K562 (cell line): ENCODE measurements around the gene ERAP2. TPM values are rescaled to one million over a fixed set of nuclear protein-coding genes. Genes with fewer than 3 reads are reported as not detected.

Experiments
- ARID1B ChIP-seq: fragments of 450-650 bp; IDR thresholded peaks from 2 replicates; pipeline ENCODE4 v1.6.1; 2016; ENCODE audit warnings: antibody characterized with exemption, mild to moderate bottlenecking, inconsistent platforms
- ARNT ChIP-seq, 2 experiments: fragments of 450-650 bp; IDR thresholded peaks; 2 replicates each; pipeline ENCODE4 v1.6.1; 2016; ENCODE audit warnings: mild to moderate bottlenecking in 1 of 2
- CBFA2T2 ChIP-seq: fragments of 450-650 bp; conservative IDR thresholded peaks from 2 replicates; pipeline ENCODE4 v1.6.1; 2017; ENCODE audit warnings: mild to moderate bottlenecking
- DPF2 ChIP-seq: fragments of 450-650 bp; IDR thresholded peaks from 2 replicates; pipeline ENCODE4 v1.6.1; 2016
- FOXK2 ChIP-seq, 2 experiments: fragments of 450-650 bp; IDR thresholded peaks in 1 of 2; conservative IDR thresholded peaks in 1 of 2; 2 replicates each; pipeline ENCODE4 v1.6.1; 2016; ENCODE audit warnings: low read depth in 2 of 2, mild to moderate bottlenecking in 1 of 2
- HDAC2 ChIP-seq: fragments of 450-650 bp; IDR thresholded peaks from 2 replicates; pipeline ENCODE4 v1.6.1; 2016; ENCODE audit warnings: mild to moderate bottlenecking
- HDGF ChIP-seq: fragments of 450-650 bp; IDR thresholded peaks from 2 replicates; pipeline ENCODE4 v1.6.1; 2016
- HLTF ChIP-seq: fragments of 450-650 bp; IDR thresholded peaks from 2 replicates; pipeline ENCODE4 v1.6.1; 2016
- KDM1A ChIP-seq, 2 experiments: fragments of 450-650 bp; IDR thresholded peaks; 2 replicates each; pipeline ENCODE4 v1.6.1; 2016; ENCODE audit warnings: mild to moderate bottlenecking in 2 of 2
- KLF16 ChIP-seq: IDR thresholded peaks from 2 replicates; pipeline ENCODE4 v1.6.1; 2016; ENCODE audit warnings: antibody characterized with exemption
- NCOR1 ChIP-seq: fragments of 450-650 bp; IDR thresholded peaks from 2 replicates; pipeline ENCODE4 v1.6.1; 2016; ENCODE audit warnings: mild to moderate bottlenecking, moderate library complexity
- NFRKB ChIP-seq: fragments of 450-650 bp; IDR thresholded peaks from 2 replicates; pipeline ENCODE4 v1.6.1; 2016; ENCODE audit warnings: low read depth
- NR2C1 ChIP-seq, 2 experiments: fragments of 450-650 bp; IDR thresholded peaks; 2 replicates each; pipeline ENCODE4 v1.6.1; 2017; ENCODE audit warnings: mild to moderate bottlenecking in 2 of 2, antibody characterized with exemption in 1 of 2, inconsistent platforms in 1 of 2, missing compliant biosample characterization in 1 of 2, missing genetic modification characterization in 1 of 2
- POLR2AphosphoS5 ChIP-seq: IDR thresholded peaks from 2 replicates; pipeline ENCODE4 v1.6.1; 2011; ENCODE audit warnings: mild to moderate bottlenecking, low read depth, low read length, moderate library complexity; ENCODE audit not compliant: control insufficient read depth, insufficient read depth
- PTBP1 ChIP-seq: fragments of 200-400 bp; formaldehyde crosslinking; IDR thresholded peaks from 2 replicates; pipeline ENCODE4 v1.6.1; 2017; ENCODE audit warnings: low read depth, low read length
- SMARCC2 ChIP-seq: fragments of 450-650 bp; IDR thresholded peaks from 2 replicates; pipeline ENCODE4 v1.6.1; 2017; ENCODE audit warnings: antibody characterized with exemption, moderate library complexity, mild to moderate bottlenecking, low read depth
- STAT5A ChIP-seq: IDR thresholded peaks from 2 replicates; pipeline ENCODE4 v1.6.1; 2012; ENCODE audit warnings: low read length, inconsistent platforms, borderline replicate concordance
- TCF3 ChIP-seq: sonication (generic); formaldehyde crosslinking; IDR thresholded peaks from 2 replicates; pipeline ENCODE4 v1.4.0; 2020; ENCODE audit warnings: mild to moderate bottlenecking, missing genetic modification reagents
- polyA plus RNA-seq, 8 experiments: library from polyadenylated mRNA; depleted of rRNA in 4 of 8; stranded (reverse) in 5 of 8; unstranded in 3 of 8; fragments of >200 nt; fragmentation: Nextera tagmentation in 2 of 8; fragmentation: Illumina TruSeq in 1 of 8; extraction: Ambion mirVana in 2 of 8; extraction: Trizol in 1 of 8; gene quantifications; 2 replicates each; pipeline versions ENCODE4 v1.2.1 to v1.2.3, GENCODE V29; 2011 to 2014; ENCODE audit warnings: inconsistent platforms in 1 of 8, missing spikeins in 1 of 8
- total RNA-seq, 7 experiments: library from RNA; depleted of rRNA in 6 of 7; stranded (reverse); fragments of >200 nt in 6 of 7; fragmentation: Illumina TruSeq in 2 of 7; extraction: Trizol in 2 of 7; gene quantifications; 2 replicates each; pipeline versions ENCODE4 v1.2.1 to v1.2.3, GENCODE V29; 2011 to 2021; ENCODE audit warnings: low replicate concordance in 1 of 7
- TF ChIP-seq, protein P1 (sequence below): sonication (generic); formaldehyde crosslinking; IDR thresholded peaks from 2 replicates; pipeline ENCODE4 v1.4.0; 2020; ENCODE audit warnings: mild to moderate bottlenecking, missing genetic modification reagents
- TF ChIP-seq, protein P2 (sequence below): fragments of 250-450 bp; sonication (Bioruptor Pico); IDR thresholded peaks from 2 replicates; pipeline ENCODE4 v1.8.0; 2022; ENCODE audit warnings: moderate library complexity, mild to moderate bottlenecking, inconsistent platforms
- TF ChIP-seq, protein P3 (sequence below): fragments of 450-650 bp; IDR thresholded peaks from 2 replicates; pipeline ENCODE4 v1.6.1; 2016
- TF ChIP-seq, protein P4 (sequence below): IDR thresholded peaks from 2 replicates; pipeline ENCODE4 v1.6.1; 2012; ENCODE audit warnings: low read depth, low read length, improper control_type of control experiment, borderline replicate concordance

The ERAP2 gene
- total and polyA plus RNA-seq, 9 of the 15 experiments (the other 6 are each of a cell fraction or from before 2014, with no cell fraction given) = 0.93 to 4.0 (median 2.1) TPM

DNA sequence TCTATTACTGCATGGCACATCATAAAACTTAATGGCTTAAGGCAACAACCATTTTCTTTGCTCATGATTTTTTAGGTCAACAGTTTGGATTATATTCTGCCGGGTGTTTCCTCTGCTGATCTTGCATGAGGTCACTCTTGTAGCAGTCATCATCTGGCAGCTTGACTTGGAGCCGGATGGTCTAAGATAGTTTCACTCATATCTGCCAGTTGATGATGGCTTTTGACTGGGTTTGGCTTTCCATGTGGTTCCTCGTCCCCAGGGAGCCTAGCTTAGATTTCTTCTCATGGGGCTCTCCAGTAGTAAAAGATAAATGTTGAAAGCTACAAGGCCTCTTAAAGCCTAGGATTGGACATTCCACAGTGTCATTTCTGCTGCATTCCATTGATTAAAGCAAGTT, 87.0 kb downstream of the ERAP2 start (continued):
- TF ChIP-seq, protein P1, sequence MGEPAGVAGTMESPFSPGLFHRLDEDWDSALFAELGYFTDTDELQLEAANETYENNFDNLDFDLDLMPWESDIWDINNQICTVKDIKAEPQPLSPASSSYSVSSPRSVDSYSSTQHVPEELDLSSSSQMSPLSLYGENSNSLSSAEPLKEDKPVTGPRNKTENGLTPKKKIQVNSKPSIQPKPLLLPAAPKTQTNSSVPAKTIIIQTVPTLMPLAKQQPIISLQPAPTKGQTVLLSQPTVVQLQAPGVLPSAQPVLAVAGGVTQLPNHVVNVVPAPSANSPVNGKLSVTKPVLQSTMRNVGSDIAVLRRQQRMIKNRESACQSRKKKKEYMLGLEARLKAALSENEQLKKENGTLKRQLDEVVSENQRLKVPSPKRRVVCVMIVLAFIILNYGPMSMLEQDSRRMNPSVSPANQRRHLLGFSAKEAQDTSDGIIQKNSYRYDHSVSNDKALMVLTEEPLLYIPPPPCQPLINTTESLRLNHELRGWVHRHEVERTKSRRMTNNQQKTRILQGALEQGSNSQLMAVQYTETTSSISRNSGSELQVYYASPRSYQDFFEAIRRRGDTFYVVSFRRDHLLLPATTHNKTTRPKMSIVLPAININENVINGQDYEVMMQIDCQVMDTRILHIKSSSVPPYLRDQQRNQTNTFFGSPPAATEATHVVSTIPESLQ (CRISPR knock-in tag) = no peak
- TF ChIP-seq CBFA2T2 = peak; percentile 77
- TF ChIP-seq HDGF = no peak
- no peak for TF ChIP-seq PTBP1
- peak; percentile 41; the same call in 1 of the 2 replicates for TF ChIP-seq HDAC2
- TF ChIP-seq NR2C1 (IDR thresholded peaks at IDR 0.05) = no peak
- TF ChIP-seq NR2C1 (tag; IDR thresholded peaks at IDR 0.05) = peak; percentile 28; the same call in 1 of the 2 replicates
- TF ChIP-seq, protein P2, sequence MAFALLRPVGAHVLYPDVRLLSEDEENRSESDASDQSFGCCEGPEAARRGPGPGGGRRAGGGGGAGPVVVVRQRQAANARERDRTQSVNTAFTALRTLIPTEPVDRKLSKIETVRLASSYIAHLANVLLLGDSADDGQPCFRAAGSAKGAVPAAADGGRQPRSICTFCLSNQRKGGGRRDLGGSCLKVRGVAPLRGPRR (CRISPR knock-in tag) = no peak
- peak; percentile 77 for TF ChIP-seq ARID1B
- TF ChIP-seq TCF3 (CRISPR knock-in tag) = peak; percentile 84
- no peak for TF ChIP-seq HLTF
- TF ChIP-seq, protein P3, sequence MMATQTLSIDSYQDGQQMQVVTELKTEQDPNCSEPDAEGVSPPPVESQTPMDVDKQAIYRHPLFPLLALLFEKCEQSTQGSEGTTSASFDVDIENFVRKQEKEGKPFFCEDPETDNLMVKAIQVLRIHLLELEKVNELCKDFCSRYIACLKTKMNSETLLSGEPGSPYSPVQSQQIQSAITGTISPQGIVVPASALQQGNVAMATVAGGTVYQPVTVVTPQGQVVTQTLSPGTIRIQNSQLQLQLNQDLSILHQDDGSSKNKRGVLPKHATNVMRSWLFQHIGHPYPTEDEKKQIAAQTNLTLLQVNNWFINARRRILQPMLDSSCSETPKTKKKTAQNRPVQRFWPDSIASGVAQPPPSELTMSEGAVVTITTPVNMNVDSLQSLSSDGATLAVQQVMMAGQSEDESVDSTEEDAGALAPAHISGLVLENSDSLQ = peak; percentile 71
- TF ChIP-seq ARNT (IDR thresholded peaks at IDR 0.05) = no peak
- peak; percentile 68 to 74 for TF ChIP-seq KDM1A (IDR thresholded peaks at IDR 0.05)
- TF ChIP-seq KLF16 = peak; percentile 58; the same call in 1 of the 2 replicates
- no peak for TF ChIP-seq SMARCC2
- TF ChIP-seq NFRKB = no peak
- TF ChIP-seq, protein P4, sequence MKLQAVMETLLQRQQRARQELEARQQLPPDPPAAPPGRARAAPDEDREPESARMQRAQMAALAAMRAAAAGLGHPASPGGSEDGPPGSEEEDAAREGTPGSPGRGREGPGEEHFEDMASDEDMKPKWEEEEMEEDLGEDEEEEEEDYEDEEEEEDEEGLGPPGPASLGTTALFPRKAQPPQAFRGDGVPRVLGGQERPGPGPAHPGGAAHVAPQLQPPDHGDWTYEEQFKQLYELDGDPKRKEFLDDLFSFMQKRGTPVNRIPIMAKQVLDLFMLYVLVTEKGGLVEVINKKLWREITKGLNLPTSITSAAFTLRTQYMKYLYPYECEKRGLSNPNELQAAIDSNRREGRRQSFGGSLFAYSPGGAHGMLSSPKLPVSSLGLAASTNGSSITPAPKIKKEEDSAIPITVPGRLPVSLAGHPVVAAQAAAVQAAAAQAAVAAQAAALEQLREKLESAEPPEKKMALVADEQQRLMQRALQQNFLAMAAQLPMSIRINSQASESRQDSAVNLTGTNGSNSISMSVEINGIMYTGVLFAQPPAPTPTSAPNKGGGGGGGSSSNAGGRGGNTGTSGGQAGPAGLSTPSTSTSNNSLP = 0 out of 2 replicates have a peak, but pooled peaks have one; percentile 37
- TF ChIP-seq POLR2AphosphoS5 = peak; percentile 83
- TF ChIP-seq NCOR1 = peak; percentile 70
- TF ChIP-seq FOXK2 (conservative IDR thresholded peaks at IDR 0.05 in 1 of 2, IDR thresholded peaks at IDR 0.05 in 1 of 2; ENCODE audit: low read depth in 2 of 2) = peak in 1 of 2 experiments; percentile 51; a peak in 1 of 4 replicates
- TF ChIP-seq STAT5A = peak; percentile 56; the same call in 1 of the 2 replicates
- peak; percentile 61 for TF ChIP-seq DPF2
